SK-N-SH treated with all-trans-retinoic acid at 6 μM for 48 hours (cell line): ENCODE measurements around the gene SRGAP2C.
"Not testable (repeated sequence)": the region's sequence is repeated elsewhere in the genome, so short reads cannot be mapped to it uniquely, and the experiment has no call there.

Source experiments
- PPARA ChIP-seq: fragments of 250-450 bp; sonication (Bioruptor Pico); IDR thresholded peaks from 2 replicates; pipeline ENCODE4 v1.5.0; 2020; ENCODE audit warnings: mild to moderate bottlenecking, borderline replicate concordance
- RARB ChIP-seq: fragments of 250-450 bp; sonication (Bioruptor Pico); IDR thresholded peaks from 2 replicates; pipeline ENCODE4 v1.8.0; 2021; ENCODE audit warnings: mild to moderate bottlenecking, moderate library complexity
- TCF4 ChIP-seq: fragments of 250-450 bp; sonication (Bioruptor Pico); IDR thresholded peaks from 2 replicates; pipeline ENCODE4 v1.8.0; 2021; ENCODE audit warnings: mild to moderate bottlenecking, moderate library complexity, borderline replicate concordance
- ZC3H10 ChIP-seq: fragments of 250-450 bp; sonication (Bioruptor Pico); IDR thresholded peaks from 2 replicates; pipeline ENCODE4 v1.5.1; 2021; ENCODE audit warnings: mild to moderate bottlenecking, moderate library complexity
- ZFP3 ChIP-seq: fragments of 250-450 bp; sonication (Bioruptor Pico); IDR thresholded peaks from 2 replicates; pipeline ENCODE4 v1.5.0; 2020; ENCODE audit warnings: mild to moderate bottlenecking, moderate library complexity
- ZFP30 ChIP-seq: fragments of 450-650 bp; formaldehyde crosslinking; IDR thresholded peaks from 2 replicates; pipeline ENCODE4 v1.5.0; 2022; ENCODE audit warnings: mild to moderate bottlenecking, moderate library complexity
- TF ChIP-seq, protein P1 (sequence below): fragments of 250-450 bp; sonication (Bioruptor Pico); IDR thresholded peaks from 2 replicates; pipeline ENCODE4 v1.8.0; 2020; ENCODE audit warnings: mild to moderate bottlenecking, moderate library complexity, borderline replicate concordance
- TF ChIP-seq, protein P2 (sequence below): fragments of 250-450 bp; sonication (Bioruptor Pico); IDR thresholded peaks from 2 replicates; pipeline ENCODE4 v1.5.1; 2020; ENCODE audit warnings: low read depth, mild to moderate bottlenecking, moderate library complexity
- TF ChIP-seq, protein P3 (sequence below): fragments of 250-450 bp; sonication (Bioruptor Pico); IDR thresholded peaks from 2 replicates; pipeline ENCODE4 v1.8.0; 2021; ENCODE audit warnings: low read depth, mild to moderate bottlenecking, moderate library complexity, borderline replicate concordance

DNA sequence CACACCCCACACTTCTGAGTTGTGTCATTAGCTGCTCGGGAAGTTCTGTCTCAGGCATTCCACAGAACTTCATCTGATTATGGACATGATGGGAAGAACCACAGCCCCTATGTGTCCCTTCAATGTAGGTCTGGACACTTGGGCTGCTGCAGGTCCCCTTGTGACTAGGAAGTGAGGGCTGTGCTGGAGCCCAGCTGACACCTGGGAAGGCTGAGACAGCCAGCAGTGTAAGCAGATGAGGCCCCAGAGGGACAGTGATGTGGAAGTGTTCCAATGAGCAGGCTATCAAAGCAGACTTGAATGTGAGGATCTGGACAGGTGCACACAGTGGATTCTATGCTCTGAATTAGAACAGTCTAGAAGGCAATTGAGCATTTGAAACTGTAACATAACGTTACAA, 239.2 kb downstream of the SRGAP2C start:
- TF ChIP-seq RARB (CRISPR knock-in tag); ZC3H10 (CRISPR knock-in tag); ZFP3 (CRISPR knock-in tag); TCF4 (CRISPR knock-in tag); ZFP30 (CRISPR knock-in tag); PPARA: not testable (repeated sequence)
- TF ChIP-seq, protein P1, sequence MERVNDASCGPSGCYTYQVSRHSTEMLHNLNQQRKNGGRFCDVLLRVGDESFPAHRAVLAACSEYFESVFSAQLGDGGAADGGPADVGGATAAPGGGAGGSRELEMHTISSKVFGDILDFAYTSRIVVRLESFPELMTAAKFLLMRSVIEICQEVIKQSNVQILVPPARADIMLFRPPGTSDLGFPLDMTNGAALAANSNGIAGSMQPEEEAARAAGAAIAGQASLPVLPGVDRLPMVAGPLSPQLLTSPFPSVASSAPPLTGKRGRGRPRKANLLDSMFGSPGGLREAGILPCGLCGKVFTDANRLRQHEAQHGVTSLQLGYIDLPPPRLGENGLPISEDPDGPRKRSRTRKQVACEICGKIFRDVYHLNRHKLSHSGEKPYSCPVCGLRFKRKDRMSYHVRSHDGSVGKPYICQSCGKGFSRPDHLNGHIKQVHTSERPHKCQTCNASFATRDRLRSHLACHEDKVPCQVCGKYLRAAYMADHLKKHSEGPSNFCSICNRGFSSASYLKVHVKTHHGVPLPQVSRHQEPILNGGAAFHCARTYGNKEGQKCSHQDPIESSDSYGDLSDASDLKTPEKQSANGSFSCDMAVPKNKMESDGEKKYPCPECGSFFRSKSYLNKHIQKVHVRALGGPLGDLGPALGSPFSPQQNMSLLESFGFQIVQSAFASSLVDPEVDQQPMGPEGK (CRISPR knock-in tag), result not testable (repeated sequence)
- TF ChIP-seq, protein P2, sequence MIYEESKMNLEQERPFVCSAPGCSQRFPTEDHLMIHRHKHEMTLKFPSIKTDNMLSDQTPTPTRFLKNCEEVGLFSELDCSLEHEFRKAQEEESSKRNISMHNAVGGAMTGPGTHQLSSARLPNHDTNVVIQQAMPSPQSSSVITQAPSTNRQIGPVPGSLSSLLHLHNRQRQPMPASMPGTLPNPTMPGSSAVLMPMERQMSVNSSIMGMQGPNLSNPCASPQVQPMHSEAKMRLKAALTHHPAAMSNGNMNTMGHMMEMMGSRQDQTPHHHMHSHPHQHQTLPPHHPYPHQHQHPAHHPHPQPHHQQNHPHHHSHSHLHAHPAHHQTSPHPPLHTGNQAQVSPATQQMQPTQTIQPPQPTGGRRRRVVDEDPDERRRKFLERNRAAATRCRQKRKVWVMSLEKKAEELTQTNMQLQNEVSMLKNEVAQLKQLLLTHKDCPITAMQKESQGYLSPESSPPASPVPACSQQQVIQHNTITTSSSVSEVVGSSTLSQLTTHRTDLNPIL, result not testable (repeated sequence)
- TF ChIP-seq, protein P3, sequence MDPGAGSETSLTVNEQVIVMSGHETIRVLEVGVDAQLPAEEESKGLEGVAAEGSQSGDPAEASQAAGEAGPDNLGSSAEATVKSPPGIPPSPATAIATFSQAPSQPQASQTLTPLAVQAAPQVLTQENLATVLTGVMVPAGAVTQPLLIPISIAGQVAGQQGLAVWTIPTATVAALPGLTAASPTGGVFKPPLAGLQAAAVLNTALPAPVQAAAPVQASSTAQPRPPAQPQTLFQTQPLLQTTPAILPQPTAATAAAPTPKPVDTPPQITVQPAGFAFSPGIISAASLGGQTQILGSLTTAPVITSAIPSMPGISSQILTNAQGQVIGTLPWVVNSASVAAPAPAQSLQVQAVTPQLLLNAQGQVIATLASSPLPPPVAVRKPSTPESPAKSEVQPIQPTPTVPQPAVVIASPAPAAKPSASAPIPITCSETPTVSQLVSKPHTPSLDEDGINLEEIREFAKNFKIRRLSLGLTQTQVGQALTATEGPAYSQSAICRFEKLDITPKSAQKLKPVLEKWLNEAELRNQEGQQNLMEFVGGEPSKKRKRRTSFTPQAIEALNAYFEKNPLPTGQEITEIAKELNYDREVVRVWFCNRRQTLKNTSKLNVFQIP, result not testable (repeated sequence)
